ENCODE measurements around the gene PARP16.
"Not testable (repeated sequence)": the region's sequence is repeated elsewhere in the genome, so short reads cannot be mapped to it uniquely, and the experiment has no call there.

The PARP16 gene

GRCh38 chr15:65275104-65275727 lies 11.5 kb downstream of the PARP16 start:
- DNase-seq = no peak

GRCh38 chr15:65270811-65271545 lies 15.7 kb downstream of the PARP16 start:
- peak; percentile 83 for DNase-seq

- no peak for DNase-seq
Observed at GRCh38 chr15:65268411-65268810, 18.3 kb downstream of the PARP16 start.

- DNase-seq = no peak
Observed at GRCh38 chr15:65266469-65266868, 20.2 kb downstream of the PARP16 start.

GRCh38 chr15:65264863-65265430 lies 21.7 kb downstream of the PARP16 start:
- DNase-seq = no peak

- DNase-seq = no peak
Observed at GRCh38 chr15:65263313-65263712, 23.4 kb downstream of the PARP16 start.

GRCh38 chr15:65260968-65261367 lies 25.7 kb downstream of the PARP16 start:
- DNase-seq = no peak

GRCh38 chr15:65259367-65259797 lies 27.3 kb downstream of the PARP16 start:
- peak; percentile 66 for DNase-seq

- peak; percentile 40 for DNase-seq
Observed at GRCh38 chr15:65258375-65259262, 28.1 kb downstream of the PARP16 start.

- no peak for DNase-seq
Observed at GRCh38 chr15:65255486-65256140, 31.1 kb downstream of the PARP16 start.

GRCh38 chr15:65254758-65255157 lies 31.9 kb downstream of the PARP16 start:
- no peak for DNase-seq

- peak; percentile 70 for DNase-seq
Observed at GRCh38 chr15:65254356-65254755, 32.3 kb downstream of the PARP16 start.

GRCh38 chr15:65249641-65250040 lies 37.0 kb downstream of the PARP16 start:
- no peak for DNase-seq

- peak; percentile 53 for DNase-seq
Observed at GRCh38 chr15:65248511-65249255, 38.0 kb downstream of the PARP16 start.

GRCh38 chr15:65246939-65247338 lies 39.7 kb downstream of the PARP16 start:
- no peak for DNase-seq

GRCh38 chr15:65246026-65246714 lies 40.5 kb downstream of the PARP16 start:
- no peak for DNase-seq

- DNase-seq = peak; percentile 82
Observed at GRCh38 chr15:65245096-65245856, 41.4 kb downstream of the PARP16 start.

- DNase-seq = no peak
Observed at GRCh38 chr15:65244638-65245037, 42.0 kb downstream of the PARP16 start.

GRCh38 chr15:65236443-65236842 lies 50.2 kb downstream of the PARP16 start:
- not testable (repeated sequence) for DNase-seq

- no peak for DNase-seq
Observed at GRCh38 chr15:65233696-65234095, 53.0 kb downstream of the PARP16 start.
